GM21423 (cell line): ENCODE measurements around the gene ST6GAL2.

ENCODE experiments used
- ATAC-seq: cut with Tn5 transposase; IDR thresholded peaks from one replicate; pipeline ENCODE4 v1.9.1; 2021; ENCODE audit warnings: mild to moderate bottlenecking, moderate library complexity; ENCODE audit not compliant: unreplicated experiment

Gene ST6GAL2

DNA sequence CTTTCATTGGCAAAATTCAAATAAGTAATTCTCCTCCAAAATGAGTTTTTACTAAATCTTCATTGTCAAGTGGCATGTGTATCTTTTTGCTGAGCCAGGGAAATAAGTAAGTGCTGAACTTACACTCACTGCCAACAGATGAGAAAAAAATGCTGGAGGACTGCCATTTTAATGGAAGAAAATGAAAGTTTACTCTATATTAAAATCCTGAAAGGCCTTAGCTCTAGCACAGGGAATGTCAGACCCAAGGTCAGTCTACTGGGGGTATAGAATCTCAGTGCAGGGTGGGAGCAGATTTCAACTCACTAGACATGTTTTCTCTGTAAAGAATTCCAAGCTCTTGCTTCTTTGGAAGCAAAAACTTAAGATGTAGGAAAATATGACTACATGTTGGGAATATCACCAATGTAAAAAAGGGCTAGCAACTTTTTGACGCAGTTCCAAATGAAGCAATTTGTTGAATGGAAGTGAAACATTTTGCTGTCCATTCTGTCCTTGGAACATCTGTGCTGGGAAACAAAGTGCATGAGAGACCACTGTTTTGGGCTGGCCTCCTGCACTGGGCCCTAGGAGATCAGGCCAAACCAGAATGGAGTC is 127.0 kb downstream of the ST6GAL2 start:
- ATAC-seq = no peak
